HG03520 (cell line): ENCODE results near the gene CCSER2.
A peak's percentile ranks its signal among the peaks of the same experiment; 100 is the strongest.
"Not testable (repeated sequence)": the region's sequence is repeated elsewhere in the genome, so short reads cannot be mapped to it uniquely, and the experiment has no call there.

ENCODE experiments used
- ATAC-seq: cut with Tn5 transposase; IDR thresholded peaks from one replicate; pipeline ENCODE4 v1.9.1; 2021; ENCODE audit warnings: mild to moderate bottlenecking, moderate library complexity; ENCODE audit not compliant: unreplicated experiment

Gene CCSER2

DNA sequence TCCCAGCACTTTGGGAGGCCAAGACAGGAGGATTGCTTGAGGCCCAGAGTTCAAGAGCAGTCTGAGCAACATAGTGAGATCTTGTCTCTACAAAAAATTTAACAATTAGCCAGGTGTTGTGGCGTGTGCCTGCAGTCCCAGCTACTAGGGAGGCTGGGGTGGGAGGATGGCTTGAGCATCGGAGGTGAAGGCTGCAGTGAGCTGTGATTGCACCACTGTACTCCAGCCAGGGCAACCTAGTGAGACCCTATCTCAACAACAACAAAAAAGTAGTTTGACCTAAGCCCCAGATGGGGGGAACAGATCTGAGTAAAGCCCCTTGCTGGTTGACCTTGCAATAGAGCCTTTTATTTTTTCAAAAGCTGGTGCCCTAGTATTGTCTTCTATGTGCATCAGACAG is 15.6 kb upstream of the CCSER2 start:
- ATAC-seq = no peak

GRCh38 chr10:84314275-84314674 is 14.1 kb upstream of the CCSER2 start:
- ATAC-seq = no peak

DNA sequence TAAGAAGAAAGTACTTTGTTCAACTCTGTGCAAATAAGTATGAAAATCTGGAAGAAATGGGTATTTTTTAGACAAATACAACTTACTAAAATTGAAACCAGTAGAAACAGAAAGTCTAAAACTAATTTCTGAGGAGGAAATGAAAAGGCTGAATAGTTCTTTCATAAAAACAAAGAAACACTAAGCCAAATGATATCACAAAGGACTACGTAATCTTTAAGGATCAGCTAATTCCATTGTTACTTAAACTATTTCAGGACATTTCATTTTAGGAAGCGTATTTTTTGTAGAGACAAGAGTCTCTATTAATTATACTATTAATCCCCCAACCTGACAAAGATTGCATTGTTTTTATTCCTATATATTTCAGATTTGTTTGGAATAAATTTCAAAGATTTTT is 11.2 kb upstream of the CCSER2 start:
- ATAC-seq = no peak

- ATAC-seq = no peak
Measured at GRCh38 chr10:84321902-84322301, 6.5 kb upstream of the CCSER2 start.

- ATAC-seq = not testable (repeated sequence)
Measured at GRCh38 chr10:84323566-84323965, 4.8 kb upstream of the CCSER2 start.

DNA sequence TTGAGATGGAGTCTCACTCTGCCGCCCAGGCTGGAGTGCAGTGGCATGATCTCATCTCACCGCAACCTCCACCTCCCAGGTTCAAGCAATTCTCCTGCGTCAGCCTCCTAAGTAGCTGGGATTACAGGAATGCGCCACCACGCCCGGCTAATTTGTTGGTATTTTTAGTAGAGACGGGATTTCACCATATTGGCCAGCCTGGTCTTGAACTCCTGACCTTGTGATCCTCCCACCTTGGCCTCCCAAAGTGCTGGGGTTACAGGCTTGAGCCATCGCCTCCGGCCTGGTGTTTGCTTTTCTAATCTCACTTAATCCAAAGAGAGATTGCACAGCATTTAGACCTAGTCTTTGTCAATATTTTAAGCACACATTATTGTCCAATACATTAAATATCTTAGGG is 1.4 kb upstream of the CCSER2 start:
- ATAC-seq = not testable (repeated sequence)

DNA sequence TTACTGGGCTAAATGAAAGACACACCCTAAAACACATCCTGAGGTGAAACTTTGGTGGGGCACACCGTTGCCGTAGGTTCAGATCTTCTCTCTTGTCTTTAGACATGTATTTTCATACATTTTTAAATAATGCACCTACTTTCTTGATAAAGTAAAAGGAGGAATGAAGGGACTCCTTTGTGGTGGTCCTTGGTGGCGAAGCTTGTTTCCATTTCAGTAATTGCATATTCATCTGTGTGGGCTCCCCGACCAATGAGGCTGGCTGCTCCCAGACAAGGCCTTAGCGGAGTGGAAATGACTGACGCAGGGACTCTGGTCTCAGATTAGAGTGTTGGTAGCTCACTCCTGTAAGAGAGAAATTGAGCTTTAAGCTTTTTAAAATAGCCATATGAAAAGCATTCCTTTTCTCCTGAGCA is 815 bp downstream of the CCSER2 start:
- ATAC-seq = peak; percentile 26

DNA sequence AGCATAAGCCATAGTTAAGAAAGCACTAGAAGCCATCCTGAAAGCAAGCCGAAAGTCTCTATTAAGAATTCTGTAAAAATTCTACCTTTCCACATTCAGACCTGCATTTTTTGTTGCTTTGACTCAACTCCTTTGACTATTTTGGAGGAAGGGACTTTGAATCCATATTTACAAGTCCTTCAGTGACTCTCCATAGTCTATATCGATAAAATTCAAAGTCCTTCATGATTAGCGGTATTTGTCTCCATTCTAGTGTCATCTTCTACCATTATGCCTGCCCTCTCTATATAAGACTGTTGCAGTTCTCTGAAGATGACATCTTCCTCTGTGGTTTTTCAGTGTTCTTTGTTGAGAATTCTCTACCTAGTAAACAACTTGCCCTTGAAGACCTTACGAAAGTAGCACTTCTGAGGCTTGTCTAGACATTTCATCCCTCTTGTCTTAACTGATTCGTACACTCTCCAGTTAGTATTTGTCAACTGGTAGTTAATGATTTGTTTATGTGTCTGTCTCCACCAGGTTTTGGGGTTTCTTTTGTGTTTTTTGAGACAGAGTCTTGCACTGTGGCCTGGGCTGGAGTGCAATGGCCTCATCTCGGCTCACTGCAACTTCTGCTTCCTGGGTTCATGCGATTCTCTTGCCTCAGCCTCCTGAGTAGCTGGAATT is 1.7 kb downstream of the CCSER2 start:
- ATAC-seq = peak; percentile 50

DNA sequence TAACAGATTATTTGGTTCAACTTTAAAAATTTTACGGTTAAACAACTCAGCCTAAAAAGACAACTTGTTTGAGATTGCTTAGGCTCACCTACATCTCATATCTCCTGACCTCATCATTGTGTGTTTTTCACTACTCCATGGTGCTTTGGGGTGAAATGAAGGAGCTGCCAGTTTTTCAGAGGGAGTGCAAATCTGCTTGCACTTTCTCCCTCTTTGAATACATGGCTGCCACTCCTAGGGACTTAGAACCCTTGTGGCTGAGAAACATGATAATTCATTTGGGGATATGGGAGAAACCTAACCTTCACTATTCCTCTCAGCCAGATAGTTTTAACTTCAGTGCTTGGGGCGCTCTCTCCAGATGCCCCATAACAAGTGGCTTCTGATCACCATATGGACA is 2.7 kb downstream of the CCSER2 start:
- no peak for ATAC-seq

DNA sequence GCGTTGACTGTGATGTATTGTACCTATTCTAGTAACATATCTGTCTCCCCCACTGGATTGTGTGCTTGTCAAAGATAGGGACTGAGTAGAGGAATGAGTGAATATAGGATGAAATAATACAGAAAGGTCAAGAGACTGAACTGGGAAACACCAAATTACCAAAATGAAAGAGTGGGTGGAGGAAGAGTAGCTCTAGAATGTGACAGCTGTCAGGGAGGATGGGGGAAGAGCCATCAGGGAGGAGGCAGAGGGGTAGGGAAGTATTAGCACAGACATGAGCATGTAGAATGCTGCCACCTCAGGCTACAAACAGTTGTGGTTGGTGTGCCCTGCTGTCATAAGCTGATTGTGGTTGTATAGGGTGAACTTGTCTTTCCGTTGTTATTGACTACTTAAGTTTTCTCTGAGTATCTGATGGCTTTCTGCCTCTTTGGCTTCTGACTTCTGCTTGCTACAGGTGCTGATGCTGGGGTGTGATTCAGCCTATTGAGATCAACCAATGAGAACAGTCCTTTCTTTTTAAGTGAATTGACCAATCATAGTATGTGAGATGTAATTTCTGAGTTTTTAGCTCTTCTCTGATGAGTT is 5.6 kb downstream of the CCSER2 start:
- peak; percentile 53 for ATAC-seq

GRCh38 chr10:84334811-84335210 is 6.4 kb downstream of the CCSER2 start:
- ATAC-seq = no peak

GRCh38 chr10:84335516-84335915 is 7.1 kb downstream of the CCSER2 start:
- ATAC-seq = no peak

DNA sequence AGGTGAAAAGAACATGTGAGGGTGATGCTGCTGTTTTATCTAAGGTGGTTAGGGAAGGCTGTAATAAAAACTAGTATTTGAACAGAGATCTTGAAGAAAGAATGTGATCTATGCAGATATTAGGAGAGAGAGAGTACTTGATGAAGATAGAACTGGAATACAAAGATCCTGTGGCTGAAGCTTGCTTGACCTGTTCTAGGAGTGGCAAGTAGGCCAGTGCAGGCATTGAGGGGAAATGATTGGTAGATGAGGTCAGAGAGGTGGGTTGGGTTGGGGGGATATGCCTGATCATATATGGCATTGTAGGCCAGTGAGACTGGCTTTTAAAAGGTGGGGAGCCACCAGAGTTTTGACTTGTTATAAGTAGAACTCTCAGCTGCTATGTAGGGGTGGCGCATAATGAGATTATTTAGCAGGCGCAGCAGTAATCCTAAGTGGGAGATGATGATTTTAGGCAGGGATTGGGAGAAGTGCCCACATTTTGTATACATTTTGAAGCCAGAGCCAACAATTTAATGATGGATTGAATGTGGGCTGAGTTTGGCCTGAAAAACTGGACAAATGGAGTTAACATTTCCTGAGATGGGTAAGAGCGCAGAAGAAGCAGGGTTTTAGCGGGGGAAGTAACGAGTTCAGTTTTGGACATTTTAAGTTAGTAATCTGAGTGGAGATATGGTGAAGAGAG is 8.2 kb downstream of the CCSER2 start:
- ATAC-seq = no peak

- ATAC-seq = no peak
Measured at GRCh38 chr10:84337199-84337598, 8.8 kb downstream of the CCSER2 start.

- ATAC-seq = no peak
Measured at GRCh38 chr10:84339025-84339424, 10.6 kb downstream of the CCSER2 start.

DNA sequence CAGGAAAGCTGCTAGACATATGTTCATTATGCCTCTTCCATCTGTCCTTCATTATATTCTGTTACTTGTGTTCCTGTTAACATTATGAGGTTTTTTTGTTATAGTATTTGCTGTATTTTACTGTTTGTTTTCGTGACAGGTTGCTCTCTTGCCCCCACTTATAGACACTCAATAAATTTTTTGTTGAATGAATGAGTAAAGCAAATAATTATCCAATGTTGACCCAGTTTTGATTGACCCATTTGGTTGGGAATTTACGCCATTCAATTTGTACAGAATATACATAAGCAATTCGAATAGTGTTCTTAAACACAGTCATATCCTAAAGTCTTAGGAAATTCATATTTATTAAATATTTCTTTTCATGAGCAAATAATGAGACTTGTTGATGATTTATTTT is 11.8 kb downstream of the CCSER2 start:
- no peak for ATAC-seq

DNA sequence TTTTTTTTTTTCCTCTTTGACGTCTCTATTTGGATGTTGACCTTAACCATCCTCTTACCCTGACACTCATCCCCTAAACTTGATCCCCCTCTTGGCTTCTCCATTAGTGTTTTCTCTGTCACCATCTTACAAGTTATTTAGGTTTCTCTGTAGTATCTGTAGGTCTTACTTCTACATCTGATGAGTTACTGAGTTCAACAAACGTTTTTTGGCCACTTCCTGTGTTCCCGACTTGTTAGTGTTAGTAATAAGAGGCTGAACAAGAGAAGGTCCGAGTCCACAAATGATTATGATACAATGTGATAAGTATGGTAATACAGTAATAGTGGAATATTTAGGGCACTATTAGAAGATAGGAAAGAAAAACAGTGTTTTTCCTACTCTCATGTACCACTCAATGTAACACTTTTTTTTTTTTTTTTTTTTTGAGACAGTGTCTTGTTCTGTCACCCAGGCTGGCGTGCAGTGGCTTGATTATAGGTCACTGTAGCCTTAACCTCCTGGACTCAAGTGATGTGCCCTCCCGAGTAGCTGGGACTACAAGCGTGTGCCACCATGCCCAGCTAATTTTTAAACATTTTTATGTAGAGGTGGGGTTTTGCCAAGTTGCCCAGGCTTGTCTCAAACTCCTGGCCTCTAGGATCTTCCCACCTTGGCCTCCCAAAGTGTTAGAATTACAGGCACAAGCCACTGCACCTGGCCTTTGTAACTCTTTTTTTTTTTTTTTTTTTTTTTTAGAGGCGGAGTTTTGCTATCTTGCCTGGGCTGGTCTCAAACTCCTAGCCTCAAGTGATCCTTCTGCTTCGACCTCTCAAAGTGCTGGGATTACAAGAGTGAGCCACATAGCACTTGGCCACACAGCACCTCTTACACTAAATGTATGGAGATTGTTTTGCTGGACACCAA is 12.5 kb downstream of the CCSER2 start:
- ATAC-seq = no peak

DNA sequence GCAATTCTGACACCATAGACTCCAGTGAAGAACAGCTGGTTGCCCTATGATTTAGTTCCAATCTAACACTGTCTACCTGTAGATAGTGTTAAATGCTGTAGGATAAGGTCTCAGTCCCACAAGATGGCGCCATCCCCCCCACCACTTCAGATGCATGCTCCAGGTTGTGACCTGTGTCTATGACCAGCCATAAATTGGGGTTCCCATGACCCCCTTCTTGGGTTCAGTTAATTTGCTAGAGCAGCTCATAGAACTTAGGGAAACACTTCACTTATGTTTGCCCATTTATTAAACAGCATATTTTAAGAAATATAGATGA is 13.1 kb downstream of the CCSER2 start:
- ATAC-seq = no peak

GRCh38 chr10:84341983-84342382 is 13.6 kb downstream of the CCSER2 start:
- no peak for ATAC-seq

DNA sequence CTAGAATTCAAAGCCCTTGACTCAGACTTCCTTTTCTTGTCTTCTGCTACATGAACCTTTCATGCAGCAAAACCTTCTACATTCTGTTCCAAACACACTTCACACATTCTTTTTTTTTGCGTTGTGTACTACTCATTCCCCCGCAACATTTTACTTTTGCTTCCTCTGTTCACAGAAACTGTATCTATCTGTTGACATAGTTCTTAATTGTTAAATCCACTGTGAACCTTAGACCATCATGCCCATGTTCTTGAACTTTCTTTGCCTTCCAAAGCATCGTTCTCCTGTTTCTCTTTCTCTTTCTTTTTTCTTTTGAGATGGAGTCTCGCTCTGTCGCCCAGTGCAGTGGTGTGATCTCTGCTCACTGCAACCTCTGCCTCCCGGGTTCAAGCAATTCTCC is 14.2 kb downstream of the CCSER2 start:
- ATAC-seq = no peak

- no peak for ATAC-seq
Measured at GRCh38 chr10:84343831-84344230, 15.4 kb downstream of the CCSER2 start.

GRCh38 chr10:84344526-84344925 is 16.1 kb downstream of the CCSER2 start:
- no peak for ATAC-seq
